Urinary bladder (tissue), 4 donors: ENCODE data around the gene ZNF235. TPM values are rescaled to one million over a fixed set of nuclear protein-coding genes. Genes with fewer than 3 reads are reported as not detected.
"Not testable (repeated sequence)": the region's sequence is repeated elsewhere in the genome, so short reads cannot be mapped to it uniquely, and the experiment has no call there.

Experiments
- DNase-seq: peaks from one replicate; pipeline ENCODE4 v3.0.0-alpha.2; 2015; ENCODE audit errors: extremely low spot score
- H3K27ac ChIP-seq: one replicate; pipeline ENCODE4 v1.5.1; 2013; ENCODE audit warnings: low read depth, mild to moderate bottlenecking, moderate library complexity
- H3K36me3 ChIP-seq: one replicate; pipeline ENCODE4 v1.6.1; 2013; ENCODE audit warnings: mild to moderate bottlenecking, moderate library complexity; ENCODE audit not compliant: insufficient read depth
- H3K4me1 ChIP-seq: one replicate; pipeline ENCODE4 v1.6.1; 2013; ENCODE audit warnings: mild to moderate bottlenecking, moderate library complexity; ENCODE audit not compliant: insufficient read depth
- H3K4me3 ChIP-seq: one replicate; pipeline ENCODE4 v1.5.1; 2013; ENCODE audit warnings: low read depth, low read length
- WGBS: extraction: QIAGEN DNeasy Blood & Tissue Kit; methylation state at CpG from one replicate; pipeline ENCODE4 v1.1.7; 2013; 5-methylcytosine and 5-hydroxymethylcytosine counted together
- polyA plus RNA-seq: library from polyadenylated mRNA; stranded (reverse); fragments of 200-250 nt; gene quantifications from one replicate; pipeline ENCODE4 v1.2.3, GENCODE V29; 2013
- total RNA-seq: library from RNA; depleted of rRNA; stranded (reverse); fragments of >200 nt; gene quantifications from one replicate; pipeline ENCODE4 v1.2.3, GENCODE V29; 2014
- donor health status: healthy with polysubstance abuse.
- donor health status: healthy.

Gene ZNF235
- total RNA-seq = 20.8 TPM
- polyA plus RNA-seq = 3.2 TPM

DNA sequence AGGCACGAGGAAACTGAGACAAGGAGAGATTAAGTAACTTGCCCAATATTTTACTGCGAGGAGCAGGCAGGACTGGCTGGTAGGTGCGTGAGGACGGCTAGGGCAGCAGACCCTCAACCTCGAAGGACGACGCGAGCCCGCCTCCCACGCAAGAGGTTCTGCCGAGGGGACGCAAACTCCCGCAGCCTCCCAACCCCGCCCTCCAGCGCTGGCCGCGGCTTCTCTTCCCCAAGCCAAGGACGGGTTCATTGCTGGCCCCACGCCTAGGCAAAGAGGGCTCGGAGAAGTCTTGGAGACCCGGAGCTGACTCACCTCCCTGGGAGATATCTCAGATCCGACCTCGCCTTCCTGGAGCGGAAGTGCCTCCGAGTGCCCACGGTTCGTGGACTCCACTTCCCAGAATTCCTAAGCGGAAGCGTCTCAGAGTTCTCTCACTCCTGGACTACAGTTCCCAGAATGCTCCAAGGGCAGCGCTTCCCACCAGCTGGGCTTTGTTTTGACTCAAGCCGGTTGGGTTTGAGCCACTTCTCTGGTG, at the start of gene ZNF235:
Gene ZNF235, minus strand, starts transcription at position 367 of the 535 bp plus-strand sequence. CDS start 1,621 bp downstream, outside the sequence.
- peak within 1 kb of the TSS; percentile 62 for H3K4me3 ChIP-seq
- H3K36me3 ChIP-seq = peaks cover 1% of the 10 kb centered on the region
- no peaks in the 10 kb centered on the region for H3K4me1 ChIP-seq
- under 1% methylated on average over 31 of the region's 31 CpGs for WGBS
- DNase-seq = peak; percentile 94
- peak within 1 kb of the TSS; percentile 71 for H3K27ac ChIP-seq

- Histone ChIP-seq H3K4me3 (no peak overlapping the region), H3K27ac (no peak overlapping the region), H3K4me1 (no peaks in the 10 kb centered on the region), H3K36me3 (peaks cover 2% of the 10 kb centered on the region)
- 85% methylated on average over 4 of the region's 4 CpGs for WGBS
- no peak for DNase-seq
Measured at GRCh38 chr19:44346556-44346955, 41.7 kb upstream of the ZNF235 start.

DNA sequence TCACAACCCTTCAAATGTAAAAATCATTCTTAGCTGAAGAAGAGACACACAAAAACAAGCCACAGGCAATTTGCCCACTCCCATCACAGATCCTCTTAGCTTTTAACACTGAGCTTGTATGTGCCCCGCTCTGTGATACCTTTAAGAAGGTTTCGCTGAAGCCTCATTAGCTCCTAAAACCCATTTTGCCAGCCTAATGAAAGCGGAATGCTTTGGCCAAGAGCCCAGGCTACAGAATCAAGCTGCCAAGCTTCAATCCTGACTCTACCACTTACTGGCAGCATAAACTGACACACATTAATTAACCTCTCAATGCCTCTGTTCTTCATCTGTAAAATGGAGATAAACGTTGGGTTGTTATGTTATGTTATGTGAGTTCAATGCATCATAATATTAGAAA, 41.1 kb upstream of the ZNF235 start:
- Histone ChIP-seq H3K4me3 (no peak overlapping the region), H3K4me1 (no peaks in the 10 kb centered on the region), H3K27ac (no peak overlapping the region), H3K36me3 (peaks cover 2% of the 10 kb centered on the region)
- 87% methylated on average over 4 of the region's 4 CpGs for WGBS
- DNase-seq = no peak

DNA sequence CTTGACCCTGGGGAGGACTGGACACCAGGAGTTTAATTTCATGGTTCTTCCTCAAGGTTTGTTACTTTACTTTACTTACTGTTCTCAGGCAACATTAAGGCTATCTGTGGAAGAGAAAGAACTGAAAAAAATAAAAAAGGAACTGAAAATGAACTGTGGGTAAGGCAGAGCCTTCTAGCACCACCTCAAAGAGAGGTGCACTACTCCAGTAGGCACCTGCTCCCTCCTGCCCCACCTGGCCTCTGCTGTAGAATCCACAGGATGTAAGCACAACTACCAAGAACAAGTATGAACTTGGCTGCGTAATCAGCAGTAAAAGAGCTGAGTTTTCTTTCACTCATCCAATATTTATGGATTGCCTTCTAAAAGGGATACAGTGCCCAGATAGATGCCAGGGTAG, 39.4 kb upstream of the ZNF235 start:
- no peak for DNase-seq
- 45% methylated on average over 1 of the region's 1 CpG for WGBS
- Histone ChIP-seq H3K27ac (no peak overlapping the region), H3K4me1 (no peaks in the 10 kb centered on the region), H3K4me3 (no peak overlapping the region), H3K36me3 (no peaks in the 10 kb centered on the region)

- Histone ChIP-seq H3K36me3 (no peaks in the 10 kb centered on the region), H3K4me1 (no peaks in the 10 kb centered on the region), H3K27ac (no peak overlapping the region), H3K4me3 (no peak overlapping the region)
- WGBS = 89% methylated on average over 2 of the region's 2 CpGs
- no peak for DNase-seq
Measured at GRCh38 chr19:44341794-44342193, 37.0 kb upstream of the ZNF235 start.

DNA sequence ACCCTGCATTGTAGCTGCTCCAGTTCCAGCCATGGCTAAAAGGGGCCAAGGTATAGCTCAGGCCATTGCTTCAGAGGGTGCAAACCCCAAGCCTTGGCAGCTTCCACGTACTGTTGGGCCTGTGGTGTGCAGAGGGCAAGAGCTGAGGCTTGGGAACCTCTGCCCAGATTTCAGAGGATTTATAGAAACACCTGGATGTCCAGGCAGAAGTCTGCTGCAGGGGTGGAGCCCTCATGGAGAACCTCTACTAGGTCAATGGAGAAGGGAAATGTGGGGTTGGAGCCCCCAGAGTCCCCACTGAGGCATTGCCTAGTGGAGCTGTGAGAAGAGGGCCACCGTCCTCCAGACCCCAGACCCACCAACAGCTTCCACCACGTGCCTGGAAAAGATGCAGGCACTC, 29.8 kb upstream of the ZNF235 start:
- not testable (repeated sequence) for H3K27ac ChIP-seq, H3K4me1 ChIP-seq, H3K4me3 ChIP-seq, DNase-seq
- WGBS = 79% methylated on average over 3 of the region's 3 CpGs
- peaks cover 15% of the 10 kb centered on the region for H3K36me3 ChIP-seq

- H3K4me1 ChIP-seq = no peaks in the 10 kb centered on the region
Measured at GRCh38 chr19:44332145-44332544, 27.3 kb upstream of the ZNF235 start.

DNA sequence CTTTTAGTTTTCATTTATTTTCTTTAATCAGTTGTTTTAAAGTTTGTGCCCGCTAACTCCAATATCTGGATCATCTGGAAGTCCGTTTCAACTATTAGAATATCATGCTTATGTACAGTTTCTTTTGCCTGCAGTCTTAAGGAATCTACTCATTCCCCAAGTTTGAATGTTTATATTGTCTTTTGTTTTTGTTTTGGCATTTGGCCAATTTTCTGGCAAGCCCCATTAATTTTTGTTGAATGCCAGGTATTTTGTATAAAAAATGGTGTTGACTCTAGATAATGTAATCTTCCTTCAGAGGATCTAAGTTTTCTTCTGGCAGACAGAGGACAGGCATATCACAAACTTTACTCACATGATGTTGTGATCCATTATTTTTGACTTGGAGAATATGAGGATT, 11.1 kb upstream of the ZNF235 start:
- 74% methylated on average over 2 of the region's 2 CpGs for WGBS

More at GRCh38 chr19:44332145-44332544, 27.3 kb upstream of the ZNF235 start:
- H3K4me3 ChIP-seq = no peak overlapping the region
- H3K27ac ChIP-seq = no peak overlapping the region
- peaks cover 18% of the 10 kb centered on the region for H3K36me3 ChIP-seq
- no peak for DNase-seq
- WGBS = 100% methylated on average over 1 of the region's 1 CpG

DNA sequence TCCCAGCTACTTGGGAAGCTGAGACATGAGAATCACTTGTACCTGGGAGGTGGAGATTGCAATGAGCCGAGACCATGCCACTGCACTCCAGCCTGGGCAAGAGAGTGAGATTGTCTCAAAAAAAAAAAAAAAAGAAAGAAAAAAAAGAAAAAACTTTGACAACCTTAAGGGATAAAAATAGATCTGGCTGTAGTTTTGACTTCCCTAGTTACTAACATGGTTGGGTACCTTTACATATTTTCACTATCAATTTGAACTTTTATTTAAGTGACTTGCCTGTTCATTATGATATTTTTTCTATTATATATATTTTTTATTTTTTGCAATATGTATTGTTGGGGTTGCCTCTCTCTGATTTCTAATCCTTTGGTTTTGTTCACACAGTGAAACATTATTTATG, 8.4 kb upstream of the ZNF235 start:
- no peak overlapping the region for H3K4me3 ChIP-seq

More for the DNA sequence above, 11.1 kb upstream of the ZNF235 start:
- Histone ChIP-seq H3K27ac (no peak overlapping the region), H3K4me1 (no peaks in the 10 kb centered on the region), H3K4me3 (no peak overlapping the region), H3K36me3 (no peaks in the 10 kb centered on the region)
- DNase-seq = no peak

GRCh38 chr19:44308011-44308410, 3.2 kb upstream of the ZNF235 start:
- Histone ChIP-seq H3K27ac (no peak overlapping the region), H3K36me3 (no peaks in the 10 kb centered on the region), H3K4me1 (no peaks in the 10 kb centered on the region), H3K4me3 (no peak overlapping the region)
- WGBS = 94% methylated on average over 3 of the region's 3 CpGs
- DNase-seq = no peak

More for the DNA sequence above, 8.4 kb upstream of the ZNF235 start:
- WGBS = 98% methylated on average over 1 of the region's 1 CpG
- DNase-seq = no peak
- Histone ChIP-seq H3K4me1 (no peaks in the 10 kb centered on the region), H3K27ac (no peak overlapping the region), H3K36me3 (no peaks in the 10 kb centered on the region)

- Histone ChIP-seq H3K4me1 (no peaks in the 10 kb centered on the region), H3K36me3 (peaks cover 1% of the 10 kb centered on the region), H3K27ac (no peak overlapping the region), H3K4me3 (no peak overlapping the region)
- 85% methylated on average over 15 of the region's 15 CpGs for WGBS
- no peak for DNase-seq
Measured at GRCh38 chr19:44306283-44306682, 1.5 kb upstream of the ZNF235 start.

GRCh38 chr19:44305457-44305856, 632 bp upstream of the ZNF235 start:
- no peak overlapping the region for H3K4me3 ChIP-seq
- no peaks in the 10 kb centered on the region for H3K4me1 ChIP-seq
- DNase-seq = no peak
- no peak overlapping the region for H3K27ac ChIP-seq
- WGBS = 83% methylated on average over 4 of the region's 4 CpGs
- H3K36me3 ChIP-seq = peaks cover 1% of the 10 kb centered on the region

- no peak for DNase-seq
- 1% methylated on average over 11 of the region's 11 CpGs for WGBS
- Histone ChIP-seq H3K27ac (no peak overlapping the region), H3K36me3 (peaks cover 5% of the 10 kb centered on the region), H3K4me3 (peak overlapping the region; percentile 62), H3K4me1 (no peaks in the 10 kb centered on the region)
Measured at GRCh38 chr19:44303976-44304568, 753 bp downstream of the ZNF235 start.

- no peak overlapping the region for H3K27ac ChIP-seq
- H3K4me3 ChIP-seq = no peak overlapping the region
- peaks cover 11% of the 10 kb centered on the region for H3K36me3 ChIP-seq
- WGBS = 51% methylated on average over 4 of the region's 4 CpGs
- H3K4me1 ChIP-seq = no peaks in the 10 kb centered on the region
- DNase-seq = no peak
Measured at GRCh38 chr19:44303320-44303719, 1.5 kb downstream of the ZNF235 start.
